ENCODE results near the gene FOCAD. TPM values are rescaled to one million over a fixed set of nuclear protein-coding genes. Genes with fewer than 3 reads are reported as not detected.

Gene FOCAD
- total and polyA plus RNA-seq, 2 of the 8 experiments (the other 6 are each of a cell fraction or from before 2014, with no cell fraction given): 22.0 to 38.4 TPM

GRCh38 chr9:20725675-20726074 lies 41.6 kb downstream of the FOCAD start:
- H3K27ac ChIP-seq (ENCODE audit: low read depth, low read length): no peak overlapping the region
- H2BK120ac ChIP-seq (replicated peaks; ENCODE audit: low read depth, low read length): no peak overlapping the region
- no peak overlapping the region for H4K91ac ChIP-seq (replicated peaks; ENCODE audit: insufficient read length, low read length)
- H4K5ac ChIP-seq (ENCODE audit: insufficient read length, low read depth, low read length): no peak overlapping the region
- H3K23ac ChIP-seq (ENCODE audit: insufficient read length): no peak overlapping the region
- no peak overlapping the region for H3K9ac ChIP-seq (replicated peaks in 1 of 4; ENCODE audit: extremely low read depth in 1 of 4, low read depth in 3 of 4, low read length in 3 of 4)
- no peak overlapping the region for H3K18ac ChIP-seq (ENCODE audit: extremely low read depth, low read length)
- no peak overlapping the region for H3K4ac ChIP-seq (replicated peaks; ENCODE audit: insufficient read length, low read depth, low read length)
- no peak overlapping the region for H3K4me2 ChIP-seq (ENCODE audit: insufficient read depth in 1 of 2, low read depth in 2 of 2, low read length in 2 of 2)
- ChIA-PET CTCF (ENCODE audit: partially characterized antibody) (interaction anchor here (1.0 kb wide), 1 partner anchor 103 kb away, joined by 3 read pairs; the partner anchor contains the start of gene MLLT3), POLR2A (ENCODE audit: partially characterized antibody) (no interaction called here)
- no peak overlapping the region for H2AFZ ChIP-seq (ENCODE audit: low read length)
- H3K36me3 ChIP-seq (ENCODE audit: control insufficient read depth in 2 of 4, insufficient read depth in 4 of 4, low read length in 3 of 4): peaks cover 0 to 6% (median 1%) of the 10 kb centered on the region in 4 experiments; a peak in 4 of 8 replicates
- WGBS, 2 experiments (ENCODE audit: extremely low coverage in 1 of 2, insufficient coverage in 1 of 2, insufficient read length in 1 of 2, insufficient replicate concordance in 2 of 2, low coverage in 1 of 2, low lambda C conversion rate in 2 of 2, missing lambda C conversion rate in 1 of 2): 83% methylated on average over 3 of the region's 3 CpGs; no CpG with 5 or more reads in 1 of the 2 experiments
- H2BK12ac ChIP-seq (ENCODE audit: low read depth, low read length): no peak overlapping the region
- H4K8ac ChIP-seq (ENCODE audit: extremely low read depth, insufficient read depth, low read length): no peak overlapping the region
- no peaks in the 10 kb centered on the region for H3K23me2 ChIP-seq (ENCODE audit: low read depth, low read length)
- DNase-seq (ENCODE audit: low read depth in 1 of 2, low spot score in 2 of 2): no peak
- no peak overlapping the region for H2BK15ac ChIP-seq (ENCODE audit: low read length)
- H3K14ac ChIP-seq (ENCODE audit: insufficient read length): no peak overlapping the region
- H2BK20ac ChIP-seq (ENCODE audit: low read length): no peak overlapping the region
- H3K27me3 ChIP-seq (replicated peaks in 1 of 4; ENCODE audit: control insufficient read depth in 3 of 4, extremely low read depth in 1 of 4, insufficient read depth in 3 of 4, low read length in 3 of 4): no peaks in the 10 kb centered on the region
- H3K9me3 ChIP-seq (ENCODE audit: insufficient read depth in 2 of 2, low read depth in 1 of 2, low read length in 1 of 2): no peaks in the 10 kb centered on the region
- FAIRE-seq: no peak
- H3K79me2 ChIP-seq (ENCODE audit: control insufficient read depth in 1 of 2, insufficient read depth in 2 of 2, low read length in 2 of 2): no peaks in the 10 kb centered on the region
- H4K20me1 ChIP-seq (replicated peaks in 1 of 2; ENCODE audit: control insufficient read depth in 1 of 2, insufficient read depth in 2 of 2, low read length in 2 of 2): peaks cover 0 to 2% of the 10 kb centered on the region in 2 experiments
- H2AK5ac ChIP-seq (ENCODE audit: low read depth, low read length): no peak overlapping the region
- H3K4me3 ChIP-seq (ENCODE audit: extremely low read depth in 1 of 4, insufficient read depth in 2 of 4, low read depth in 3 of 4, low read length in 4 of 4): no peak overlapping the region
- no peak overlapping the region for H2BK5ac ChIP-seq (ENCODE audit: low read depth, low read length)
- H3K4me1 ChIP-seq (replicated peaks in 1 of 4; ENCODE audit: control insufficient read depth in 3 of 4, insufficient read depth in 4 of 4, low read length in 3 of 4): no peaks in the 10 kb centered on the region
- no peaks in the 10 kb centered on the region for H3K79me1 ChIP-seq (ENCODE audit: low read depth, low read length)
- no peak overlapping the region for H3K56ac ChIP-seq (replicated peaks; ENCODE audit: insufficient read length, low read depth, low read length)
- TF ChIP-seq SIRT6 (IDR thresholded peaks at IDR 0.05; ENCODE audit: low read length) (no peak), SP4 (IDR thresholded peaks at IDR 0.05; ENCODE audit: low read length) (no peak), JUND (IDR thresholded peaks at IDR 0.05; ENCODE audit: low read length) (no peak), YY1 (IDR thresholded peaks at IDR 0.05; ENCODE audit: low read depth, low read length) (no peak), CBX8 (IDR thresholded peaks at IDR 0.05; ENCODE audit: borderline replicate concordance, low read depth, low read length) (no peak), SUZ12 (IDR thresholded peaks at IDR 0.05; ENCODE audit: low read length) (no peak), NANOG (IDR thresholded peaks at IDR 0.05; ENCODE audit: insufficient read depth, low read depth, low read length, poor library complexity, severe bottlenecking) (no peak), GABPA (IDR thresholded peaks at IDR 0.05; ENCODE audit: borderline replicate concordance, insufficient read depth, low read length) (no peak), SP1 (IDR thresholded peaks at IDR 0.05; ENCODE audit: low read depth, low read length) (no peak), SRF (IDR thresholded peaks at IDR 0.05; ENCODE audit: low read depth, low read length) (no peak), PHF8 (conservative IDR thresholded peaks at IDR 0.05; ENCODE audit: low read depth, low read length) (no peak), SP2 (IDR thresholded peaks at IDR 0.05; ENCODE audit: low read length) (no peak), TCF12 (IDR thresholded peaks at IDR 0.05; ENCODE audit: low read depth, low read length) (no peak), USF2 (IDR thresholded peaks at IDR 0.05; ENCODE audit: low read length) (no peak), TAF7 (optimal IDR thresholded peaks at IDR 0.05; ENCODE audit: borderline replicate concordance, low read depth, low read length) (no peak)

Data from H1 (cell line).